ENCODE data around the gene SESTD1. TPM values are rescaled to one million over a fixed set of nuclear protein-coding genes. Genes with fewer than 3 reads are reported as not detected.
"Not testable (repeated sequence)": the region's sequence is repeated elsewhere in the genome, so short reads cannot be mapped to it uniquely, and the experiment has no call there.

Gene SESTD1
- total RNA-seq, 2 experiments from 2014 or later = 4.0 to 7.7 TPM

- H3K27ac Mint-ChIP-seq = no peak overlapping the region
- no peaks in the 10 kb centered on the region for H3K27me3 Mint-ChIP-seq
- H3K9me3 Mint-ChIP-seq (ENCODE audit: low read depth) = peaks cover 11% of the 10 kb centered on the region
- ATAC-seq (no peak), DNase-seq (no peak)
- H3K4me1 Mint-ChIP-seq = no peaks in the 10 kb centered on the region
- CTCF ChIA-PET = no interaction called here
- peaks cover 4% of the 10 kb centered on the region for H3K36me3 Mint-ChIP-seq
- H3K4me3 Mint-ChIP-seq = no peak overlapping the region
Measured at GRCh38 chr2:179072527-179072926, 192.1 kb downstream of the SESTD1 start.

- DNase-seq (no peak), ATAC-seq (no peak)
- Mint-ChIP-seq H3K36me3 (no peaks in the 10 kb centered on the region), H3K9me3 (ENCODE audit: low read depth) (peaks cover 8% of the 10 kb centered on the region), H3K27me3 (no peaks in the 10 kb centered on the region), H3K4me3 (no peak overlapping the region), H3K27ac (no peak overlapping the region), H3K4me1 (no peaks in the 10 kb centered on the region)
- CTCF ChIA-PET = no interaction called here
Measured at GRCh38 chr2:179071810-179072355, 192.7 kb downstream of the SESTD1 start.

- Mint-ChIP-seq H3K27me3 (no peaks in the 10 kb centered on the region), H3K4me1 (no peaks in the 10 kb centered on the region)
Measured at GRCh38 chr2:179070895-179071294, 193.7 kb downstream of the SESTD1 start.

GRCh38 chr2:179069685-179070084 is 194.9 kb downstream of the SESTD1 start:
- Mint-ChIP-seq H3K9me3 (ENCODE audit: low read depth) (peaks cover 8% of the 10 kb centered on the region), H3K36me3 (no peaks in the 10 kb centered on the region), H3K27me3 (no peaks in the 10 kb centered on the region), H3K4me1 (no peaks in the 10 kb centered on the region), H3K27ac (no peak overlapping the region), H3K4me3 (no peak overlapping the region)
- CTCF ChIA-PET = interaction anchor here (1.0 kb wide), 1 partner anchor 11 kb away, joined by 3 read pairs; no protein-coding TSS in a partner anchor
- no peak for ATAC-seq
- DNase-seq = no peak

More at GRCh38 chr2:179070895-179071294, 193.7 kb downstream of the SESTD1 start:
- peaks cover 8% of the 10 kb centered on the region for H3K9me3 Mint-ChIP-seq (ENCODE audit: low read depth)
- H3K36me3 Mint-ChIP-seq = no peaks in the 10 kb centered on the region
- no peak for DNase-seq
- H3K27ac Mint-ChIP-seq = no peak overlapping the region
- no peak overlapping the region for H3K4me3 Mint-ChIP-seq
- no peak for ATAC-seq
- CTCF ChIA-PET = no interaction called here

GRCh38 chr2:179068991-179069643 is 195.5 kb downstream of the SESTD1 start:
- no peak overlapping the region for H3K27ac Mint-ChIP-seq
- ATAC-seq = no peak
- no peak for DNase-seq
- no peaks in the 10 kb centered on the region for H3K36me3 Mint-ChIP-seq
- no peaks in the 10 kb centered on the region for H3K4me1 Mint-ChIP-seq
- H3K4me3 Mint-ChIP-seq = no peak overlapping the region
- CTCF ChIA-PET = interaction anchor here (1.0 kb wide), 1 partner anchor 10 kb away, joined by 3 read pairs; no protein-coding TSS in a partner anchor
- H3K27me3 Mint-ChIP-seq = no peaks in the 10 kb centered on the region
- peaks cover 6% of the 10 kb centered on the region for H3K9me3 Mint-ChIP-seq (ENCODE audit: low read depth)

GRCh38 chr2:179059026-179059700 is 205.5 kb downstream of the SESTD1 start:
- H3K36me3 Mint-ChIP-seq = no peaks in the 10 kb centered on the region
- ATAC-seq = no peak
- CTCF ChIA-PET = interaction anchor here (1.2 kb wide), 1 partner anchor 10 kb away, joined by 3 read pairs; no protein-coding TSS in a partner anchor
- H3K9me3 Mint-ChIP-seq (ENCODE audit: low read depth) = no peaks in the 10 kb centered on the region
- DNase-seq = no peak
- no peaks in the 10 kb centered on the region for H3K4me1 Mint-ChIP-seq
- no peaks in the 10 kb centered on the region for H3K27me3 Mint-ChIP-seq
- no peak overlapping the region for H3K4me3 Mint-ChIP-seq
- no peak overlapping the region for H3K27ac Mint-ChIP-seq

- H3K27ac Mint-ChIP-seq = no peak overlapping the region
- DNase-seq (no peak), ATAC-seq (no peak)
- no peaks in the 10 kb centered on the region for H3K27me3 Mint-ChIP-seq
- CTCF ChIA-PET = no interaction called here
- H3K9me3 Mint-ChIP-seq (ENCODE audit: low read depth) = no peaks in the 10 kb centered on the region
- H3K36me3 Mint-ChIP-seq = no peaks in the 10 kb centered on the region
- no peaks in the 10 kb centered on the region for H3K4me1 Mint-ChIP-seq
- H3K4me3 Mint-ChIP-seq = no peak overlapping the region
Measured at GRCh38 chr2:179057737-179058136, 206.9 kb downstream of the SESTD1 start.

- H3K9me3 Mint-ChIP-seq (ENCODE audit: low read depth); ATAC-seq; H3K4me3 Mint-ChIP-seq; H3K27me3 Mint-ChIP-seq; CTCF ChIA-PET; H3K27ac Mint-ChIP-seq; DNase-seq; H3K36me3 Mint-ChIP-seq: not testable (repeated sequence)
- peaks cover 17% of the 10 kb centered on the region for H3K4me1 Mint-ChIP-seq
Measured at GRCh38 chr2:179053568-179053967, 211.1 kb downstream of the SESTD1 start.

Other genes with a start within 250 kb of the SESTD1 start
- 10 to 100 TPM in 1 of 2 experiments, 1 to 10 TPM in 1; 8.8 to 12.5 TPM for gene CCDC141, start 214.7 kb downstream of the SESTD1 start, total RNA-seq

All from activated CD8-positive, alpha-beta memory T cell treated with anti-CD3 and anti-CD28 coated beads, Interleukin-2, amount 10 ng/mL, durations not matched to agents 7 days and 5 days (primary cell).